KG1 (cell line): ENCODE results near the gene SHLD1.

ENCODE experiments used
- DNase-seq: peaks from one replicate; lab custom pipeline; 2025; lab: John Stamatoyannopoulos, UW

Gene SHLD1

DNA sequence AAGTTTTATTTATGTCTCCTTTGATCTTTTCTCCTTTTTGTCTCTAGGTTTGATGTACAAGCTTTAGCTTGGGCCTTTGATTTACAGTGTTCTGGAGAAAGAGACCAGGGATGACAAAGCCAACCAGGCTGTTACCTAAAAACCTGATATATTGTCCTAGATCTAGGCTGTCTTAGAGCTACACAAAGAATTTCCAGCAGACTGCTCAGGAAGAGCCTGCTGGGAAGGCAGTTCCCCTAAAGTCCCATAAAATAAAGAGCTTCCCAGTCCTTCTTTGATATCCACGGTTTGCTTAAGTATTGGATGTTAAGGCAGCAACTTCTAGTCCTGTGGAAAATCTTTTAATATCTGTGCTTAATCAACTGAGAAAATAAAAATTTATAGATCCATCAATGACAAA, 70.5 kb downstream of the SHLD1 start:
- no peak for DNase-seq

DNA sequence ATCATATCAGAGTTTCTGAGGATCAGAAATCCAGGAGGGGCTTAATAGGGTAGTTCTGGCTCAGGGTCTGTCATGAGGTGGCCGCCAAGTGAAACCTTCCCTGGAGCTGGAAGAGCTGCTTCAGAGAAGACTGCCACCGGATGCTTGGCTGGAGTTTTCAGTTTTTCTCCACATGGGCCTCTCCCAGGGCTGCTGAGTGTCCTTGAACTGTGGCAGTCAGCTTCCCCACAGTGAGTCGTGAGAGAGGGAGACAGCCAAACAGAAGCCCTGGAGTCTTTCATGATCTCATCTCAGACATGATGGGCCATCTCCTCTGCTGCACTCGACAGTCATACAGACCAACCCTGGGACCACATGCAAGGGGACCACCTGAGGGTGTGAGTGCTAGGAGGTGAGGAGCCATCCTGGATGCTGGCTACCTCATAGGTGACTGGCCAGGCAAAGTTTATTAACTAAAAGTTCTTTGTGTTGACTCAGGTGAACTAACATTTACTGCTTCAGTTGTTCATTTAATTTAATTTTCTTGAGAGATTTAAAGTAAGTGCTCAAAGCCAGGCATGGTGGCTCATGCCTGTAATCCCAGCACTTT, 71.5 kb downstream of the SHLD1 start:
- DNase-seq, result no peak

DNA sequence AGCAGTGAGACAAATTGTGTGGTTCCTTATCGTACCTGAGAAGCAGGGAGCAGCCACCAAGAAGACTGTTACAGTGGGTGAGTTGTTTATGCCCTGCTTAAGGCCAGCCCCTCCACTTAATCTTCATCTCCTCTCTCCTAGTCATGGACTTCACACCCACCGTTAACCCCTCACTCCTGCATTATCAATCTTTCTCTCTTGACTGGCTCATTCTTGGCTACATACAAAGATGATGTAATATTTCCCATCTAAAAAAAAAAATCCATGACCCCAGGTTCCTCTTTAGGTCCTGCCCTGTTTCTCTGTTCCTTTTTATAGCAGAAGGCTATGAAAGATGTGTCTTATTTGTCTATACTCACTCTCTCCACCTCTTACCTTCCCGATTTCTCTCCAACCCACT, 72.4 kb downstream of the SHLD1 start:
- no peak for DNase-seq

- DNase-seq, result no peak
Measured at GRCh38 chr20:5825130-5825719, 75.0 kb downstream of the SHLD1 start.

GRCh38 chr20:5827098-5827853, 77.1 kb downstream of the SHLD1 start:
- no peak for DNase-seq

- no peak for DNase-seq
Measured at GRCh38 chr20:5827861-5828260, 77.7 kb downstream of the SHLD1 start.

GRCh38 chr20:5829241-5829809, 79.1 kb downstream of the SHLD1 start:
- no peak for DNase-seq

- no peak for DNase-seq
Measured at GRCh38 chr20:5831539-5832237, 81.5 kb downstream of the SHLD1 start.

DNA sequence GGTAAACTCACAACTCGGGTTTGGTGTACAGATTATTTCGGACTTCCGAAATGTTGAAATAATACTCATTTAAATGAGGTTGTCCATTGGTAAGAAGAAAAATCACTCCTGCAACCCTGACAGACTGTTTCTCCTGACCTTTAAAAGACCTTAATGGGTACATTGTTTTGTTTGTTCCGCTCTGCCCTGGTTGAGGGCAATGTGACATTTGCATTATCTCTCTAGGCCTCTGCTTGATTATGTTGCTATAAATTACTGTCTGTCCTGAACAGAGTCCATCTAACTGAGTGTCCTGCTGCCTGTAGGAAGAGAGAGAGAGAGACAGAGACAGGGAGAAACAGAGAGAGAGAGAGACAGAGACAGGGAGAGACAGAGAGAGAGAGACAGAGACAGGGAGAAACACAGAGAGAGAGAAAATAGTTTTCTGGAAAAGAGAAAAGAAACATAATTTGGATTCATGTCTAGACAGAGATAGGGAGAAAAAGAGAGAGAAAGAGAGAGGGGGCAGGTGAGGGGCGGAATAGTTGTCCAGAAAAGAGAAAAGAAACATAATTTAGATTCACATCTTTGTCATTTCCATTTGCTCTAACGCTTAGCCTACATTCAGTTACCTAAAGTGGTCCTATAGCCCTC, 83.2 kb downstream of the SHLD1 start:
- DNase-seq, result no peak

DNA sequence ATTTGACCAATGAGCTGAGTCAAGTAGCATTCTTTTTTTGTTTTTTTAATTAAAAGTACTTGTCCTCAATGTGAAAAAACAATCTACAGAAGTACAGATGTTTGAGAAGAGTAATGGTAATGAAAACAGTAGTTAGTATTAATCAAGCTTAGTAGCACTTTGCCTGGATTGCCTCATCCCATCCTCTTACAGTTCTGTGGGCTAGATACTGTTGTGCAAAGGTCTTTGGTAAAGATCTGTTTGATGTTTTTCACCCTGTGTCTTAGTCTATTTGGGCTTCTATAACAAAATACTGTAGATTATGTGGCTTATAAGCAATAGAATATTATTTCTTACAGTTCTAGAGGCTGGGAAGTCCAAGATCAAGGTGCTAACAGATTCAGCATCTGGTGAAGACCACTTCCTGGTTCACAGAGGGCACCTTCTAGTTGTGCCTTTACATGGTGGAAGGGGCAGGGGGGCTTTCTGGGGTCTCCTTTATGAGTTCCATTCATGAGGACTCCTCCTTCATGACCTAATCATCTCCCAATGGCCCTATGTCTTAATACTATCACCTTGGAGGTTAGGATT, 84.3 kb downstream of the SHLD1 start:
- DNase-seq, result no peak

DNA sequence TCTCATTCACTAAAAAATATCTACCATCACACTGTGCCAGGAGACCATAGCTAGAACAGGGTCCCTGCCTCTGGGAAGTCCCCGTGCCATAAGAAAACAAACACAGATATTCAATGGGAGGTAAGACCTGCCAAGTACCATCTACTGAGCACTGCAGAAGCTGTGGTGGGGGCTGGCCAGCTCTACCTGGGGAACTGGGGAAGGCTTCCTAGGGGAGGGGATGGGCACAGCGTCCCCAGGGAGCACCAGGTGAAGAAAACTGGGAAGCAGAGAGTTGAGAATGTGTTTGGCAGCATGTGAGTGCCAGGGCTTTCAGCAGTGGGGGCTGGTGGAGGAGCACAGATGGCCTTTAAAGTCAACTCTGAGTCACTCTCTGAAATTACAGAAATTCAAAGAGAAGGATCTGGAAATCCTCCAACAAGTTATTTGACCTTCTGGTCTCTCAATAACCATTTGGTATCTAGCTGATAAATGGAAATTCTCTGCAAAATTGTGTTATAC, 85.2 kb downstream of the SHLD1 start:
- DNase-seq, result no peak

GRCh38 chr20:5835871-5836270, 85.7 kb downstream of the SHLD1 start:
- no peak for DNase-seq

DNA sequence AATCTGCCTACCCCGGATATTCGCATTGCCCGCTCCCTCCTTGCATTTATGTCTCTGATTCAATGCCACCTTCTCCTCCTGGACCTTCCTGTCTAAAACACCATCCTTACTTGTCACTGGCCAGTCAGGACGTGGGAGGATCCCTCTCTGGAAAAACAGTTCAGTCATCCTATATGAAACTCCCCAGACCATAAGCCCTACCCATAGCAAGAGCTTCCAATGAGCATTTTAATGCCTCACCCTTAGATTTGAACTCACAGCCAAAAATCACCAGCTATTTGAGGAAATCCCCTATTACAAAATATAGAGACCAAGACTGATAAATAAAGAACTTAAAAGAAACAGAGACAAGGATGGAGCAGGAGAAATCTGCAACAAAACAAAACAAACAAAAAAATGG, 86.4 kb downstream of the SHLD1 start:
- no peak for DNase-seq

DNA sequence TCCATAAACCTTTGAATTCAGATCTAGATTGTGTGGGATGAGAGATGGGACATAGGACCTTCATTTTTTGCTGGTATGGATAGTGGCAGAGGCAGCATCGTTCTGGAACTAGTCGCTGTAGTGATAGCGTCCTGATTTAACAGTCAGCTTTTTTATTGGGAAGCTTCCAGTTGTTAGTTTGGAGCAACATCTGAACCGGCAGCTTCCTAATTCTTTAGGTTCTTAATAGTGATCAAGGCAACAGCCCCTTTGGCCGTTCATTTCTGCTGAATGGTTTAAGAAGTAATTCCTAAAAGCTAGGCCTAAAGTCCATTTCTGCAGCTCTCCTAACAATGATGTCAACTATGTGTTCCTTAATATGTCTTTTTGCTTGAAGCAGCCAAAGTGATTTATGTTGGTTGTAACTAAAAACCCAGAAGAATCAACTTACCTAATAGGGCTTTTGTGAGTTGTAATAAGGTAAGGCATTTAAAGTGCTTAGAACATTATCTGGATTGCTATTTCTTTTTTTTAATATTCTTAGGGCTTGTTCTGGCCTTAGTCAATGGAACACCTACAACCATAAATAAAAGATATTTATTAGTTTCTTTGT, 90.3 kb downstream of the SHLD1 start:
- DNase-seq, result no peak

GRCh38 chr20:5841522-5841921, 91.3 kb downstream of the SHLD1 start:
- DNase-seq, result no peak

- no peak for DNase-seq
Measured at GRCh38 chr20:5842465-5842864, 92.3 kb downstream of the SHLD1 start.

- no peak for DNase-seq
Measured at GRCh38 chr20:5843054-5843592, 92.9 kb downstream of the SHLD1 start.

GRCh38 chr20:5844063-5844681, 94.0 kb downstream of the SHLD1 start:
- DNase-seq, result no peak

GRCh38 chr20:5845681-5846615, 95.7 kb downstream of the SHLD1 start:
- DNase-seq, result no peak
